ENCODE measurements around the gene IQSEC1.

GRCh38 chr3:12921736-12922135 lies 151.5 kb downstream of the IQSEC1 start:
- TF ChIP-seq POLR2A (IDR thresholded peaks at IDR 0.05) (no peak), POLR2AphosphoS5 (IDR thresholded peaks at IDR 0.05) (no peak)

Measured in prostate gland (tissue), 1 donor.